Erythroblast (primary cell): Measurements from ENCODE around the gene SPTSSA.

ENCODE experiments used
- GATA1 ChIP-seq: IDR thresholded peaks from 2 replicates; pipeline ENCODE4 v1.6.1; 2011; ENCODE audit warnings: low read depth, mild to moderate bottlenecking, control low read depth, low read length, moderate library complexity
- POLR2A ChIP-seq: IDR thresholded peaks from 2 replicates; pipeline ENCODE4 v1.6.1; 2011; ENCODE audit warnings: mild to moderate bottlenecking, low read length

DNA sequence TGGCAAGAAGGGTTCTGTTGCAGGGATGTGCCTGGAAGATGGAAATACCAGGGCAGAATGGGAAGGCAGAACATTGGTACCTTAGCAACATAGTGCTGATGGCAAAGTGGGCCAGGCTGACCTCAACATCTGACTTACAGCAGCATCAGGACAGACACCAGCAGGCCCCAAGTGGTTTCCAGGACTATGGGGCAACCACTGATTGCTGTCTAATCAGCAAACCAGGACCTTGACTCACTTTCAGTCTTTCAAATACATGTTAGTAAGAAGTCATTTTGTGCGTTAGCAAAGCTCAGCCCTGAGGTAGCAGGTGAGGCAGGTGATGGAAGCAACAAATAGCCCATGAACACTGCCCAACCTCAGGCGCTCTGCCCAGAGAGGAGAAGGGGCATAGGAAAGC, 4.7 kb upstream of the SPTSSA start:
- TF ChIP-seq POLR2A = no peak
- no peak for TF ChIP-seq GATA1
